Limb (tissue), 2 donors: ENCODE measurements around the gene DISP2.
A peak's percentile ranks its signal among the peaks of the same experiment; 100 is the strongest.

Experiments used
- DNase-seq, 2 donors: peaks; one replicate each; pipeline ENCODE4 v3.0.0-alpha.2; 2016; ENCODE audit errors: extremely low spot score in 2 of 2

DISP2 gene

GRCh38 chr15:40382580-40383456, 24.8 kb downstream of the DISP2 start, which contains the start of gene KNSTRN:
TSS of gene KNSTRN (plus strand) at chr15:40382721. CDS start at chr15:40382836, 115 bp downstream.
- DNase-seq: peak; percentile 93

- DNase-seq: no peak
Observed at GRCh38 chr15:40386480-40386879, 28.5 kb downstream of the DISP2 start.

GRCh38 chr15:40388941-40389823, 31.2 kb downstream of the DISP2 start:
- no peak for DNase-seq

- DNase-seq: no peak
Observed at GRCh38 chr15:40389824-40390595, 32.0 kb downstream of the DISP2 start.

- no peak for DNase-seq
Observed at GRCh38 chr15:40392986-40393948, 35.2 kb downstream of the DISP2 start.

GRCh38 chr15:40397688-40398412, 39.8 kb downstream of the DISP2 start:
- DNase-seq: no peak

GRCh38 chr15:40398413-40398873, 40.4 kb downstream of the DISP2 start:
- DNase-seq: no peak

GRCh38 chr15:40399370-40399769, 41.4 kb downstream of the DISP2 start:
- DNase-seq: no peak

GRCh38 chr15:40405501-40406381, 47.7 kb downstream of the DISP2 start, which contains the start of gene IVD:
TSS of gene IVD (plus strand) at chr15:40405795. CDS start at chr15:40405828, 33 bp downstream.
- peak; percentile 93 to 95 for DNase-seq

- no peak for DNase-seq
Observed at GRCh38 chr15:40407330-40407990, 49.4 kb downstream of the DISP2 start.

GRCh38 chr15:40409366-40409765, 51.3 kb downstream of the DISP2 start:
- no peak for DNase-seq

GRCh38 chr15:40410476-40410875, 52.5 kb downstream of the DISP2 start:
- DNase-seq: no peak

GRCh38 chr15:40412095-40412759, 54.2 kb downstream of the DISP2 start:
- DNase-seq: no peak

GRCh38 chr15:40413036-40413435, 55.0 kb downstream of the DISP2 start:
- no peak for DNase-seq

- no peak for DNase-seq
Observed at GRCh38 chr15:40414816-40415215, 56.8 kb downstream of the DISP2 start.

- no peak for DNase-seq
Observed at GRCh38 chr15:40415226-40415625, 57.2 kb downstream of the DISP2 start.

GRCh38 chr15:40416056-40416455, 58.0 kb downstream of the DISP2 start:
- no peak for DNase-seq
